ENCODE measurements around the gene CYFIP1. TPM values are rescaled to one million over a fixed set of nuclear protein-coding genes. Genes with fewer than 3 reads are reported as not detected.

The CYFIP1 gene
- polyA plus RNA-seq, 1 donor from 2014 or later = 9.3 TPM

GRCh38 chr15:22958487-22959280 is 21.5 kb downstream of the CYFIP1 start:
- H3K27ac ChIP-seq (ENCODE audit: low read length) = no peak overlapping the region
- no peak overlapping the region for H2AFZ ChIP-seq (ENCODE audit: low read depth, low read length)
- no peak overlapping the region for H3K4me3 ChIP-seq (ENCODE audit: low read length)
- no peaks in the 10 kb centered on the region for H3F3A ChIP-seq (ENCODE audit: insufficient read depth, low read length, poor library complexity, severe bottlenecking)
- H3K79me2 ChIP-seq (replicated peaks; ENCODE audit: insufficient read depth, low read length) = peaks cover 4% of the 10 kb centered on the region
- H3K9me2 ChIP-seq (ENCODE audit: insufficient read depth, low read length) = no peaks in the 10 kb centered on the region
- no peak overlapping the region for H3K4me2 ChIP-seq (ENCODE audit: low read length)
- no peaks in the 10 kb centered on the region for H4K20me1 ChIP-seq (ENCODE audit: insufficient read depth)
- H3K27me3 ChIP-seq (ENCODE audit: insufficient read depth, low read depth, low read length) = no peaks in the 10 kb centered on the region
- no peaks in the 10 kb centered on the region for H3K36me3 ChIP-seq (ENCODE audit: insufficient read depth, low read length)
- TF ChIP-seq EP300 (conservative IDR thresholded peaks at IDR 0.05; ENCODE audit: poor library complexity, severe bottlenecking) (no peak), MXI1 (conservative IDR thresholded peaks at IDR 0.05; ENCODE audit: poor library complexity, severe bottlenecking) (no peak), EZH2 (IDR thresholded peaks at IDR 0.05; ENCODE audit: borderline replicate concordance, insufficient read depth, low read length, poor library complexity, severe bottlenecking) (no peak), REST (IDR thresholded peaks at IDR 0.05; ENCODE audit: borderline replicate concordance) (no peak), CTCF (IDR thresholded peaks at IDR 0.05; ENCODE audit: poor library complexity, severe bottlenecking) (no peak), SMC3 (conservative IDR thresholded peaks at IDR 0.05; ENCODE audit: poor library complexity) (no peak), RAD21 (conservative IDR thresholded peaks at IDR 0.05) (no peak)
- no peak overlapping the region for H3K9ac ChIP-seq (ENCODE audit: low read length)
- H3K9me3 ChIP-seq (ENCODE audit: low read length) = no peaks in the 10 kb centered on the region

DNA sequence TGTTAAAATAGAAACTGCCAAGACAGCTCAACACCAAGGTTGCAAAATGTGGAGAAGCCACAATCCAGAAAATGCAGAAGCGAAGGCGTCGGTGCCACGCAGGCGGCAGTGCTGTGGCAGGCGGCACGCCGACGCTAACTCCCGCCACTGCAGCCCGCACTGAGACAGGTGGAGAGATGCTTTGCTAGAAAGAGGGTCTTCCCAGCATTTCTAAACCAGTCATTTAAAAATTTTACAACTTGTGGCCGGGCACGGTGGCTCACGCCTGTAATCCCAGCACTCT is 23.2 kb downstream of the CYFIP1 start:
- no peaks in the 10 kb centered on the region for H3K9me3 ChIP-seq (ENCODE audit: low read length)
- H3K27me3 ChIP-seq (ENCODE audit: insufficient read depth, low read depth, low read length) = no peaks in the 10 kb centered on the region
- no peaks in the 10 kb centered on the region for H4K20me1 ChIP-seq (ENCODE audit: insufficient read depth)
- H3K4me2 ChIP-seq (ENCODE audit: low read length) = no peak overlapping the region
- H3K79me2 ChIP-seq (replicated peaks; ENCODE audit: insufficient read depth, low read length) = peaks cover 4% of the 10 kb centered on the region
- no peak overlapping the region for H2AFZ ChIP-seq (ENCODE audit: low read depth, low read length)
- TF ChIP-seq MXI1 (conservative IDR thresholded peaks at IDR 0.05; ENCODE audit: poor library complexity, severe bottlenecking) = no peak
- TF ChIP-seq REST (IDR thresholded peaks at IDR 0.05; ENCODE audit: borderline replicate concordance) = no peak
- no peak for TF ChIP-seq RAD21 (conservative IDR thresholded peaks at IDR 0.05)
- no peak for TF ChIP-seq SMC3 (conservative IDR thresholded peaks at IDR 0.05; ENCODE audit: poor library complexity)
- TF ChIP-seq EP300 (conservative IDR thresholded peaks at IDR 0.05; ENCODE audit: poor library complexity, severe bottlenecking) = no peak
- TF ChIP-seq CTCF (IDR thresholded peaks at IDR 0.05; ENCODE audit: poor library complexity, severe bottlenecking) = no peak
- H3K4me3 ChIP-seq (ENCODE audit: low read length) = no peak overlapping the region
- H3K27ac ChIP-seq (ENCODE audit: low read length) = no peak overlapping the region
- no peaks in the 10 kb centered on the region for H3F3A ChIP-seq (ENCODE audit: insufficient read depth, low read length, poor library complexity, severe bottlenecking)
- no peak overlapping the region for H3K9ac ChIP-seq (ENCODE audit: low read length)
- no peaks in the 10 kb centered on the region for H3K9me2 ChIP-seq (ENCODE audit: insufficient read depth, low read length)
- H3K36me3 ChIP-seq (ENCODE audit: insufficient read depth, low read length) = no peaks in the 10 kb centered on the region

Data from neural cell (in vitro differentiated cells).